Measurements from ENCODE around the gene TRMT11. TPM values are rescaled to one million over a fixed set of nuclear protein-coding genes. Genes with fewer than 3 reads are reported as not detected.
A peak's percentile ranks its signal among the peaks of the same experiment; 100 is the strongest.

The TRMT11 gene
- total and polyA plus RNA-seq, 9 of the 15 experiments (the other 6 are each of a cell fraction or from before 2014, with no cell fraction given), result 38.8 to 88.0 (median 59.8) TPM

- TF ChIP-seq DLX4 (CRISPR knock-in tag; IDR thresholded peaks at IDR 0.05) (no peak), TBL1XR1 (IDR thresholded peaks at IDR 0.05; ENCODE audit: low read length in 2 of 2) (peak; percentile 31 to 96; a peak in 2 of 4 replicates), SP1 (CRISPR knock-in tag; IDR thresholded peaks at IDR 0.05) (peak; percentile 90), RBM14 (IDR thresholded peaks at IDR 0.05; ENCODE audit: borderline replicate concordance, insufficient read depth, low read depth, low read length) (no peak), NBN (IDR thresholded peaks at IDR 0.05; ENCODE audit: low read depth) (peak; percentile 87), JUN (IDR thresholded peaks at IDR 0.05; ENCODE audit: borderline replicate concordance, low read depth, low read length) (peak; percentile 89), JUN (CRISPR knock-in tag; IDR thresholded peaks at IDR 0.05; ENCODE audit: borderline replicate concordance) (peak; percentile 84; the same call in 1 of the 2 replicates), ZNF23 (CRISPR knock-in tag; IDR thresholded peaks at IDR 0.05) (no peak), ZKSCAN8 (CRISPR knock-in tag; IDR thresholded peaks at IDR 0.05) (peak; percentile 50; the same call in 1 of the 2 replicates), JUND (IDR thresholded peaks at IDR 0.05; ENCODE audit: borderline replicate concordance, low read depth, low read length) (peak; percentile 92), JUND (tag; IDR thresholded peaks at IDR 0.05; ENCODE audit: borderline replicate concordance, low read depth, low read length) (peak; percentile 70; the same call in 1 of the 3 replicates), MAX (CRISPR knock-in tag; IDR thresholded peaks at IDR 0.05) (peak; percentile 87), LCOR (CRISPR knock-in tag; IDR thresholded peaks at IDR 0.05) (peak; percentile 91), ZNF785 (CRISPR knock-in tag; IDR thresholded peaks at IDR 0.05) (no peak), ZNF445 (CRISPR knock-in tag; IDR thresholded peaks at IDR 0.05; ENCODE audit: low read depth) (no peak), DDX20 (tag; IDR thresholded peaks at IDR 0.05; ENCODE audit: low read depth) (no peak), ZNF197 (CRISPR knock-in tag; IDR thresholded peaks at IDR 0.05; ENCODE audit: low read depth) (peak; percentile 67; the same call in 1 of the 2 replicates), ZNF232 (CRISPR knock-in tag; IDR thresholded peaks at IDR 0.05) (peak; percentile 47; the same call in 1 of the 2 replicates), SIX5 (IDR thresholded peaks at IDR 0.05; ENCODE audit: borderline replicate concordance in 1 of 2, insufficient read depth in 1 of 2, low read depth in 1 of 2, low read length in 2 of 2) (no peak), GATAD2B (IDR thresholded peaks at IDR 0.05; ENCODE audit: borderline replicate concordance) (no peak; the same call in 1 of the 2 replicates)
Measured at GRCh38 chr6:125956506-125957390, 29.6 kb upstream of the TRMT11 start, which contains the start of gene HINT3 (continued).

All from K562 (cell line).